HFF-Myc (cell line): ENCODE data around the gene SLC6A7.

Experiments
- DNase-seq: peaks from one replicate; pipeline ENCODE4 v3.0.0-alpha.2; 2011; ENCODE audit warnings: low read depth; ENCODE audit errors: extremely low read depth
- H3K4me3 ChIP-seq: replicated peaks from 2 replicates; pipeline ENCODE4 v1.5.1; 2011; ENCODE audit warnings: low read depth, mild to moderate bottlenecking, control low read depth, low read length
- CTCF ChIP-seq: IDR thresholded peaks from 2 replicates; pipeline ENCODE4 v1.5.1; 2012; ENCODE audit warnings: mild to moderate bottlenecking, low read depth, low read length, control low read depth; ENCODE audit errors: missing control alignments

The SLC6A7 gene

GRCh38 chr5:150214289-150214688 is 24.4 kb downstream of the SLC6A7 start:
- TF ChIP-seq CTCF, result peak; percentile 39
- H3K4me3 ChIP-seq, result no peak overlapping the region
- no peak for DNase-seq

DNA sequence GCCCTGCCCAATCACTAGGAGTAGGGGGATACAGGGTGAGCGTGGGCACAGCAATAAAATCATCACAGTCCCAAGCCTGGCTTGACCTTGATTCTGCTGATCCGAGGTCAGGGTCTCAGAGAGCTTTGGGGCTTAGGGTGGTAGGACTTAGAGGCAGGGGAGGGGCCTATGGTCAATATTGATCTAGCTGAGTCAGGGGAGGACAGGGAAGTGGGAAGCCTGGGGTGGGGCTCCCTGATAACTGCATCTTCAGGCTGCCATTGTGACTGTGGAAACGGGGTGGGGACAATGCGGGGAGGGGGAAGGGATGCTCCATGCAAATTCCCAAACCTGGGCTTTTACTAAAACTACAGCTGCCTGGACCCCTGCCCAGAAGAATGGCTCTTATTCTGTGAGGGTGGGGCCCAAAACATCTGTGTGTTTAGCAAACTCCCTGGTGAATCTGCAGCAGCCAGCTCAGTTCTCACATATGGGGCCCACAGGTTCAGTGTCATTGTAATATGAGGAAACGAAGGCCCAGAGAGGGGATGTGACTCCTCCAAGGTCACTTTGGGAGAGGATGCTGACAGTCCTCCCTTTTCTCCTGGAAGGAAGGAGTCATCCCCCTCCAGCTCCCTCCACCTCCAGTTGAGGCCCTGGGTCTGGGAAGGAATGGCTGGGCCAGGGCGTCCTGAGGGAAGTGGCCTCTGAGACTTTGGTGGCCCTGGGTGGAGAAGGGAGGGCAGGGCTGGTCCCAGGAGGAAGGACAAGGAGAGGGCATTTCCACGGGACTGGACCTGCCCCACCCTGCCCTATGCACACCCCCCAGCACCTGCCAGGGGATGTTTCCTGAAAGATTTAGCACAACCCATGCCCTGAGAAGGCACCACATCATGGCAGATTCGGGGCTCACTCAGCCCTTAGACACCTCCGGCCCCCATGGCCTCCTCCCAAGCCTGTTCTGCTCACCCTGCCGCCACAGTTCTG is 26.4 kb downstream of the SLC6A7 start:
- H3K4me3 ChIP-seq, result no peak overlapping the region
- DNase-seq, result peak; percentile 25
- no peak for TF ChIP-seq CTCF

DNA sequence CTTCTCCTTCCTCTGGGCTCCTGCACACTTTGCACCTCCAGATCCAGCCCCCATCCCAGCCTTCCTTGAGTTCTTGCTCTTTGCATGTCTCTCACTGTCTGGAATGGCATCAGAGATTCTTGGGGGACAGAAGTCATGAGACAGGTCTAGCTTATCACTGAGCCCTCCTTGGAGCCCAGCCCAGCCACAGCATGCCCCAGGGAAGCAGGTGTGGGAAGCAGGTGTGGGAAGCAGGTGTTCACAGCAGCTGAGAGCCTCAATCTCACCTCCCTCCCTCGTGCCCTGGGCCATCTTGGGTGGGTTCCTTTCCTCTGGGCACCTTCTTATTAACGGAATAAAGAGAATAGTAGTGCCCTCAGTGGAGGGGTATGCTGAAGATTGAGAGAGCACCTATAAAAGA is 27.2 kb downstream of the SLC6A7 start:
- no peak for TF ChIP-seq CTCF
- no peak for DNase-seq
- H3K4me3 ChIP-seq, result no peak overlapping the region

DNA sequence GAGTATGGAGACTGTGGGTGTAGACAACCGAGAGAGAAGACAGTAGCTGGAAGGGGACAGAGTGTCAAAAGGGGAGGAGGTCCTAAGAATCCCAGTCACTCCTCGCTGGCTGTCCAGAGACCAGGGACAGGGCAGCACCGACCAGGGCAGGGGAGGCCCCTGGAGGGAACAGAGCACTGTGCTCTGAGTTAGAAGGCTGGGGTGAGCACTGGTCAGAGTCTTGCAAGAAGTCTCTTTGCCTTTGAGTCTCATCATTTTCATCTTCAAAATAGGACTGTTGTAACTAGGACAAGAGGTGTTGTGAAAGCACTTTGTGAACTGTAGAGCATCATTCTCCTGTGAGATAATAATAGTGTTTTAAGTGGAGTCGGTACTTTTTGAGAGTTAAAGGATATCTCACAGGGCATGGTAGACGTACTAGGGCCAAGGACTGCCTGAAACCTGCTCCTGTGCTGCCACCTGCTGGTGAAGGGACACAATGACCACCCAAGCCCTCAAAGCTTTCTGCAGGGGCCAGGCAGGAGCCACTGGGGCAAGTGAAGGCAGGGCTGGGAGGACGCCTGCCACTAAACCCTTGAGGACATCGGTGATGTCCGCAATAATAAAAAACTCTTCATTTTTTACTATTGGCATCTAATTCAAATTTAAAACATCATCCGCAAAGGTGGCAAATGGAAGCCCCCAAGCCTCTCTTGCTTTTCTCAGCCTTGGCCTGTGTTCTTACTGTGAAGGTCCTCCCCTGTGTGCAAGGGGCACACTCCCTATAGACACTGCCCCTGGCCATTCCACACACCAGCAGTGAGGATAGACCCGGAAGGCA is 28.2 kb downstream of the SLC6A7 start:
- peak; percentile 86 for TF ChIP-seq CTCF
- no peak overlapping the region for H3K4me3 ChIP-seq
- DNase-seq, result peak; percentile 61

DNA sequence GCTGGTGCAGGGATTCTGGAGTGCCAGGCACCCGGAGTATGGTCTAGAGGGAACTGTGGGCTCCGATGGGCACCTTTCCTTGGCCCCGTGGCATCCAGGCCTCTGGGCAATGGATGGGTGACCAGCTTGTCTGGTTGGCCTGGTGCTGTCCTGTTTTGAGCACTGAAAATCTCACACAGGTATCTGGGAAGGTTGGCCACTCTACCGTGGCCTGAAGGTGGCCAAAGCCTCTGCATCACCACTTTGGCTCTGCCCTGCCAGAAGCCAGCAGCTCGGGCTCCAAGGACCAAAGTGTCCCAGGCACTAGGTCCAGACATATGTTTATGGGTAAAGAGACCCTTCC is 28.8 kb downstream of the SLC6A7 start:
- H3K4me3 ChIP-seq, result no peak overlapping the region
- no peak for DNase-seq
- no peak for TF ChIP-seq CTCF

DNA sequence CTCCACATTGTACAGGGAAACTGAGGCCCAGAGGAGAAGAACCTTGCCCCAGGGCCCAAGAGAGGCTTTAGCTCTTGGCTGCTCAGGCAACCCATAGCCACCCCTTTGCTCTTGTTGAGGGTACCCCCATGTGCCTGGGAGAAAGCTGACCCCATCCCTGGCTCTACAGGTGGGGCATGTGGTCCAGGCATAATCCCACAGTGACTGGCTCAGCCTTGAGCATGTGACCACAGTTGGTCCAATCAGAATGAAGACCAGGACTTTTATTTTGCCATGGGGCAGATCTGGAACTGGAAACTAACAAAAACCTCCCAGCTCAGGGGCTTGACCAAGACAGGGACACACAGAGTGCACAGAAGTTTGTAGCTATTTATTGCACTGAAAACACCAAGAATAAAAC is 29.3 kb downstream of the SLC6A7 start:
- DNase-seq, result no peak
- no peak for TF ChIP-seq CTCF
- no peak overlapping the region for H3K4me3 ChIP-seq
